Parathyroid adenoma (tissue), 2 donors: Measurements from ENCODE around the gene ENG.

Source experiments
- H2AFZ ChIP-seq: fragments of 300-600 bp; sonication (generic); one replicate; pipeline ENCODE4 v1.7.0; 2017; ENCODE audit warnings: antibody characterized with exemption, mild to moderate bottlenecking
- H3K27ac ChIP-seq: fragments of 300-600 bp; sonication (generic); one replicate; pipeline ENCODE4 v1.7.0; 2017
- H3K27me3 ChIP-seq: fragments of 300-600 bp; sonication (generic); one replicate; pipeline ENCODE4 v1.7.0; 2017; ENCODE audit warnings: low read length; ENCODE audit not compliant: control insufficient read depth, insufficient read depth
- H3K36me3 ChIP-seq: fragments of 300-600 bp; sonication (generic); one replicate; pipeline ENCODE4 v1.7.0; 2017; ENCODE audit warnings: low read length; ENCODE audit not compliant: control insufficient read depth, insufficient read depth
- H3K4me1 ChIP-seq: fragments of 300-600 bp; sonication (generic); one replicate; pipeline ENCODE4 v1.7.0; 2017; ENCODE audit warnings: control low read depth
- H3K4me2 ChIP-seq: fragments of 300-600 bp; sonication (generic); one replicate; pipeline ENCODE4 v1.7.0; 2017; ENCODE audit warnings: low read length
- H3K4me3 ChIP-seq: fragments of 300-600 bp; sonication (generic); one replicate; pipeline ENCODE4 v1.7.0; 2017; ENCODE audit warnings: low read depth, low read length
- H3K79me2 ChIP-seq: fragments of 300-600 bp; sonication (generic); one replicate; pipeline ENCODE4 v1.7.0; 2017; ENCODE audit warnings: control low read depth
- H3K9ac ChIP-seq: fragments of 300-600 bp; sonication (generic); one replicate; pipeline ENCODE4 v1.7.0; 2017; ENCODE audit warnings: mild to moderate bottlenecking
- H3K9me3 ChIP-seq: fragments of 300-600 bp; sonication (generic); one replicate; pipeline ENCODE4 v1.7.0; 2017; ENCODE audit warnings: low read length; ENCODE audit not compliant: control insufficient read depth
- CTCF ChIP-seq: fragments of 300-600 bp; sonication (generic); IDR thresholded peaks from one replicate; pipeline ENCODE4 v1.7.0; 2017; ENCODE audit warnings: antibody characterized with exemption, mild to moderate bottlenecking
- donor health status: primary hyperparathyroidism.

The ENG gene

GRCh38 chr9:127790094-127790855, 64.2 kb downstream of the ENG start:
- H3K27ac ChIP-seq = no peak overlapping the region
- H2AFZ ChIP-seq = no peak overlapping the region
- TF ChIP-seq CTCF = no peak
- no peak overlapping the region for H3K4me2 ChIP-seq
- no peak overlapping the region for H3K4me3 ChIP-seq
- H3K4me1 ChIP-seq = no peaks in the 10 kb centered on the region
- H3K9ac ChIP-seq = no peak overlapping the region
- H3K36me3 ChIP-seq = no peaks in the 10 kb centered on the region
- H3K27me3 ChIP-seq = no peaks in the 10 kb centered on the region
- H3K79me2 ChIP-seq = peaks cover 3% of the 10 kb centered on the region
- no peaks in the 10 kb centered on the region for H3K9me3 ChIP-seq

- Histone ChIP-seq H3K36me3 (no peaks in the 10 kb centered on the region), H3K4me3 (no peak overlapping the region), H3K4me1 (no peaks in the 10 kb centered on the region), H3K79me2 (peaks cover 3% of the 10 kb centered on the region), H3K27me3 (no peaks in the 10 kb centered on the region), H3K4me2 (no peak overlapping the region), H3K9ac (no peak overlapping the region), H3K27ac (no peak overlapping the region), H2AFZ (no peak overlapping the region), H3K9me3 (no peaks in the 10 kb centered on the region)
- no peak for TF ChIP-seq CTCF
Measured at GRCh38 chr9:127789179-127789578, 65.3 kb downstream of the ENG start.

GRCh38 chr9:127788337-127789011, 66.0 kb downstream of the ENG start:
- Histone ChIP-seq H3K36me3 (no peaks in the 10 kb centered on the region), H3K4me1 (no peaks in the 10 kb centered on the region), H3K27me3 (no peaks in the 10 kb centered on the region), H3K79me2 (peaks cover 3% of the 10 kb centered on the region), H3K9ac (no peak overlapping the region), H3K4me2 (no peak overlapping the region), H3K27ac (no peak overlapping the region), H3K4me3 (no peak overlapping the region), H3K9me3 (no peaks in the 10 kb centered on the region), H2AFZ (no peak overlapping the region)
- TF ChIP-seq CTCF = no peak

DNA sequence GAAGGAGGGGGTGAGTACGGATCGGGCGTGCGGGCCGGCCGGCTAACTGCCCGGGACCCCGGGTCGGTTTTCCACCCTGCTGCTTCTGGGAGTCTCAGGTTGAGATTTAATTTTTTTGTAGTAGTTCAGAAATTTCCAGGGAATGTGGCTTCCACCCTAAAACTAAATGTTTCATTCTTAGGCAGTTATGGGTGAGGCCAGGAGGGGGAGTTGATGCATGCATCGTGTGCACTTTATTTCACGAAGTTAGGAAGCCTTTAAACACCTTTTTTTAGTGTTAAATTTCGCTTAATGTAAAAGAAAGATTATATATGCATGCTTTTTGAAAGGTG, 67.7 kb downstream of the ENG start:
- Histone ChIP-seq H3K9me3 (no peaks in the 10 kb centered on the region), H3K27me3 (no peaks in the 10 kb centered on the region), H3K9ac (no peak overlapping the region), H3K79me2 (peaks cover 3% of the 10 kb centered on the region), H3K4me3 (peak overlapping the region; percentile 98), H3K36me3 (no peaks in the 10 kb centered on the region), H3K27ac (peak overlapping the region; percentile 83), H2AFZ (no peak overlapping the region), H3K4me1 (no peaks in the 10 kb centered on the region), H3K4me2 (peak overlapping the region; percentile 63)
- peak; percentile 27 for TF ChIP-seq CTCF
